Calu3 (cell line): ENCODE measurements around the gene COPRS. TPM values are rescaled to one million over a fixed set of nuclear protein-coding genes. Genes with fewer than 3 reads are reported as not detected.
"Not testable (repeated sequence)": the region's sequence is repeated elsewhere in the genome, so short reads cannot be mapped to it uniquely, and the experiment has no call there.

Experiments used
- BruUV-seq: library from RNA; stranded (reverse); fragments of 400-500 nt; replicated peaks from 2 replicates; lab custom pipeline; 2021; lab: Mats Ljungman, UMichigan
- CTCF ChIA-PET: fragments of 300-600 bp; sonication (Branson Sonifier 250); formaldehyde crosslinking; loops from one replicate; lab custom pipeline; 2022; ENCODE audit warnings: antibody characterized with exemption; lab: Charles Lee
- DNase-seq: peaks from one replicate; pipeline ENCODE4 v3.0.0; 2022
- H3K27ac Mint-ChIP-seq: one replicate; pipeline ENCODE4 v1.8.0; 2022; ENCODE audit warnings: mixed read lengths; ENCODE audit not compliant: unreplicated experiment
- H3K27me3 Mint-ChIP-seq: one replicate; pipeline ENCODE4 v1.8.0; 2022; ENCODE audit warnings: mixed read lengths; ENCODE audit not compliant: unreplicated experiment
- H3K36me3 Mint-ChIP-seq: one replicate; pipeline ENCODE4 v1.8.0; 2022; ENCODE audit warnings: mild to moderate bottlenecking, moderate library complexity, mixed read lengths; ENCODE audit not compliant: insufficient read depth, unreplicated experiment
- H3K4me1 Mint-ChIP-seq: one replicate; pipeline ENCODE4 v1.8.0; 2022; ENCODE audit warnings: mild to moderate bottlenecking, low read depth, mixed read lengths; ENCODE audit not compliant: unreplicated experiment
- H3K4me3 Mint-ChIP-seq: one replicate; pipeline ENCODE4 v1.8.0; 2022; ENCODE audit warnings: mild to moderate bottlenecking, low read depth, moderate library complexity, mixed read lengths; ENCODE audit not compliant: unreplicated experiment
- H3K9me3 Mint-ChIP-seq: one replicate; pipeline ENCODE4 v1.8.0; 2022; ENCODE audit warnings: low read depth, mixed read lengths; ENCODE audit not compliant: unreplicated experiment
- intact Hi-C: fragments of 100-400 bp; cut with micrococcal nuclease; formaldehyde crosslinking; loops from one replicate; pipeline ENCODE4 v1.10.0; 2022; ENCODE audit not compliant: unreplicated experiment
- total RNA-seq: library from RNA; stranded (reverse); gene quantifications from 2 replicates; pipeline ENCODE4 v1.2.3, GENCODE V29; 2022
- TF ChIP-seq, protein P1 (sequence below): fragments of 200-600 bp; IDR thresholded peaks from one replicate; pipeline ENCODE4 v1.8.0; 2022; ENCODE audit warnings: antibody characterized with exemption; ENCODE audit not compliant: unreplicated experiment

COPRS gene
- total RNA-seq, 1 experiment from 2014 or later = 32.6 TPM

DNA sequence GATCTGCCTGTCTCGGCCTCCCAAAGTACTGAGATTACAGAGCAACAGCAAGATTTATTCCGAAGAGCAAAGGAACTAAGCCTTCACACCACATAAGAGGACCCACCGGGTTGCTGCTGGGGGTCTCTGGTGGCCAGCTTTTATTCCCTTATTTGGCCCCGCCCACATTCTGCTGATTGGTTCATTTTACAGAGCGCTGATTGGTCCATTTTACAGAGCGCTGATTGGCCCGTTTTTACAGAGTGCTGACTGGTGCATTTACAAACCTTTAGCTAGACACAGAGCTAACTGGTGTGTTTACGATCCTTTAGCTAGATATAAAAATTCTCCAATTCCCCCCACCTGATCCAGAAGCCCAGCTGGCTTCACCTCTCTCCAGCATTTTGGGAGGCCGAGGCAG is 26.3 kb downstream of the COPRS start:
- BruUV-seq = no TSS peak
- H3K27ac Mint-ChIP-seq = no peak overlapping the region
- TF ChIP-seq, protein P1, sequence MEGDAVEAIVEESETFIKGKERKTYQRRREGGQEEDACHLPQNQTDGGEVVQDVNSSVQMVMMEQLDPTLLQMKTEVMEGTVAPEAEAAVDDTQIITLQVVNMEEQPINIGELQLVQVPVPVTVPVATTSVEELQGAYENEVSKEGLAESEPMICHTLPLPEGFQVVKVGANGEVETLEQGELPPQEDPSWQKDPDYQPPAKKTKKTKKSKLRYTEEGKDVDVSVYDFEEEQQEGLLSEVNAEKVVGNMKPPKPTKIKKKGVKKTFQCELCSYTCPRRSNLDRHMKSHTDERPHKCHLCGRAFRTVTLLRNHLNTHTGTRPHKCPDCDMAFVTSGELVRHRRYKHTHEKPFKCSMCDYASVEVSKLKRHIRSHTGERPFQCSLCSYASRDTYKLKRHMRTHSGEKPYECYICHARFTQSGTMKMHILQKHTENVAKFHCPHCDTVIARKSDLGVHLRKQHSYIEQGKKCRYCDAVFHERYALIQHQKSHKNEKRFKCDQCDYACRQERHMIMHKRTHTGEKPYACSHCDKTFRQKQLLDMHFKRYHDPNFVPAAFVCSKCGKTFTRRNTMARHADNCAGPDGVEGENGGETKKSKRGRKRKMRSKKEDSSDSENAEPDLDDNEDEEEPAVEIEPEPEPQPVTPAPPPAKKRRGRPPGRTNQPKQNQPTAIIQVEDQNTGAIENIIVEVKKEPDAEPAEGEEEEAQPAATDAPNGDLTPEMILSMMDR = no peak
- intact Hi-C loops = no loop called here
- no peaks in the 10 kb centered on the region for H3K36me3 Mint-ChIP-seq
- H3K4me3 Mint-ChIP-seq = no peak overlapping the region
- peaks cover 10% of the 10 kb centered on the region for H3K27me3 Mint-ChIP-seq
- CTCF ChIA-PET = no interaction called here
- no peak for DNase-seq
- no peaks in the 10 kb centered on the region for H3K9me3 Mint-ChIP-seq
- H3K4me1 Mint-ChIP-seq = no peaks in the 10 kb centered on the region

DNA sequence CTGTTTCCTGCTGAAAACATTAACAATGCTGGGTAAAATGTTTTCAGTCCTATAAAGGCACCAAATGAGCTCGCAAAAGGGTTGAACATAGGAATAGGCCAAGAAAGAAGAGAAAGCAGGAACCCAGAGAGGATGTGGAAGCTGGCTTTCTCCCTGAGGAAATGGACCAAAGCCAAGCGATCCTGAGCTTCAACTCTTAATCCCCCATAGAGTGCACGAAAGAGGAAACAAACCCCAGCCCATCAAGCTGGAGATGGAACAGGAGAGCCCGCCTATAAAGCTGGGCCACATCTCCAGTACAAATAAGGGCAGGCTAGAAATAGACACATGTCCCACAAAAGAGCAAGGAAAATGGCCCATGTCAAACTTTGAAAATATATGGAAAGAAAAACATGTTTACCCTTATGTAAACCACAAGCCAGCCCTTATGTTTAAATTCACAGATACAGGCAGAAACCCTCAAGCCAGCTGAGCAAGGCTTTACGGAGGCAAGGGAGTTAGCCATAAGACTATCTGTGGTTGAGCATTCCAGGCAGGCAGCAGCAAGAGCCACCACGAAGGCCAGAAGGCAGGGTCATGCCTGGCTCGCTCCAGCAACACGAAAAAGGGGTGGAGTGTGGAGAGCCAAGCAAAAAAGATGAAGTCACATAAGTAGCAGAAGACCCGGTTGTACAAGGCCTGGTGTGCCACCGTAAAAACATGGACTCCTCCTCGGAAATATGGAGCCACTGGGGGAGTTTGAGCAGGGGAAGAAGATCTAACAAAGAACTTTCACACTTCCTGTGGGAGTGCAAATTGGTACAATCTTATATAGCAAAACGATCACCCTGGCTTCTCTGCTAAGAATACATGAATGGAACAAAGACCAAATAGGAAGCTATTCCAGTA is 27.8 kb downstream of the COPRS start:
- Mint-ChIP-seq H3K27ac (no peak overlapping the region), H3K27me3 (peaks cover 10% of the 10 kb centered on the region), H3K9me3 (no peaks in the 10 kb centered on the region), H3K4me3 (no peak overlapping the region), H3K36me3 (no peaks in the 10 kb centered on the region), H3K4me1 (no peaks in the 10 kb centered on the region)
- TF ChIP-seq, protein P1 = no peak
- CTCF ChIA-PET = interaction anchor here (0.6 kb wide), 2 partner anchors 357 to 1208 kb away, joined by 3 to 5 read pairs; no protein-coding TSS in a partner anchor
- no peak for DNase-seq
- BruUV-seq = no TSS peak
- intact Hi-C loops = no loop called here

GRCh38 chr17:31829649-31830048 is 29.4 kb downstream of the COPRS start:
- Mint-ChIP-seq H3K4me3 (no peak overlapping the region), H3K27ac (no peak overlapping the region), H3K9me3 (no peaks in the 10 kb centered on the region), H3K27me3 (peaks cover 10% of the 10 kb centered on the region), H3K4me1 (no peaks in the 10 kb centered on the region), H3K36me3 (no peaks in the 10 kb centered on the region)
- DNase-seq = no peak
- intact Hi-C loops = no loop called here
- no TSS peak for BruUV-seq
- TF ChIP-seq, protein P1 = no peak
- CTCF ChIA-PET = no interaction called here

DNA sequence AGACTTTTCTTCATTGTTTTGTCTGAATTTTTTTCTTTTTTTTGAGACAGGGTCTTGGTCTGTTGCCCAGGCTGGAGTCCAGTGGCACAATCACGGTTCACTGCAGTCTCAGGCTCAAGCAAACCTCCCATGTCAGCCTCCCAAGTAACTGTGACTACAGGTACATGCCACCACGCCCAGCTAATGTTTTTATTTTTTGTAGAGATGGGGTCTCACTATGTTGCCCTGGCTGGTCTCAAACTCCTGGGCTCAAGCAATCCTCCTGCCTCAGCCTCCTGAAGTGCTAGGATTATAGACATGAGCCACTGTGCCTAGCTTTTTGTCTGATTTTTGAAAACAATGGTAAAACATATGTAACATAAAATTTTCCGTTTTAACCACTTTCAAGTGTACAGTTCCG is 30.1 kb downstream of the COPRS start:
- H3K27me3 Mint-ChIP-seq = peaks cover 10% of the 10 kb centered on the region
- intact Hi-C loops, H3K9me3 Mint-ChIP-seq, H3K27ac Mint-ChIP-seq, BruUV-seq, DNase-seq, H3K4me3 Mint-ChIP-seq, H3K4me1 Mint-ChIP-seq, H3K36me3 Mint-ChIP-seq: not testable (repeated sequence)
- CTCF ChIA-PET = interaction anchor here (0.6 kb wide), 1 partner anchor 279 kb away, joined by 4 read pairs; no protein-coding TSS in a partner anchor
